SKM-1 treated with dmso at 0.1 percent for 144 hours (cell line): Measurements from ENCODE around the gene SYNDIG1.

Experiments used
- DNase-seq: peaks from one replicate; lab custom pipeline; 2025; ENCODE audit not compliant: unreplicated experiment; lab: John Stamatoyannopoulos, UW

The SYNDIG1 gene

DNA sequence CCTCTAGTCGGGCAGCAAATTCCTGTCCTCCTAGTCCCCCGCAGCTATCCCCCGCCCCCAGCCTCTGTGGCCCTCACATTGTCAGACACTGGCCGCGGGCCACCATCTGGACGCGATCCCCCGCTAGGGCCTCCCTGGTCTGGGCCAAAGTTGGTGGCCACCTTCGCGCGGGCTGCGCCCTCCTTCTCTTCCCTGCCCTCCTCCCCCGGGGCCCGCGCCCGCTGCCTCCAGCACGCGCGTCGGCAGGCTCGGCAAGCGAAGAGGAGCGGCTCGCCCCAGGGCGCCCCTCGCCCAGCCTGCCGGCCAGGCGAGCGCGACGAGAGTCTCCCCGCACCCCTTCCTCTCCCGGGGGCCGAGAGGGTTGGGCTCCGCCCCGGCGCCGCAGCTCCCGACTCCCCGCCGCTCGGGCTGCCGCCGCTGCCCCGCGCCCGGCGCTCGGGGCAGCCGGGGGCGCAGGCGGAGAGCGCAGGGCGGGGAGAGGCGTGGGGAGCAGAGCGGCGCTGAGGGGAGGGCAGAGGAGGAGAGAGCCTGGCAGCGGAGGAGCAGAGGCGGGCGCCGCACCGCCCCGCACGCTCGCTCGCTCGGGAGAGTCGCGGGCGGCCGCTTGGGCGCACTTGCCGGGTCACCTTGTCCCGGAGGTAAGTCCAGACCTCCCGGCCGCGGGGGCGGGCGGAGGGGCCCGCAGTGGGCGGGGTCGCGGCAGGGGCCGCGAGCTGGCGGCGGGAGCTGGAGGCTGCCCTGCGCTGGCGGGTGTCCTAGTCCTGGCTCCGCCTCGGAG lies at the start of gene SYNDIG1:
Gene SYNDIG1, plus strand, starts transcription at position 514 of the 778 bp plus-strand sequence. CDS start 73,469 bp downstream, outside the sequence.
- no peak for DNase-seq

- no peak for DNase-seq
Observed at GRCh38 chr20:24419786-24420185, 49.6 kb upstream of the SYNDIG1 start.

- DNase-seq, result no peak
Observed at GRCh38 chr20:24420567-24420966, 48.9 kb upstream of the SYNDIG1 start.

GRCh38 chr20:24421071-24421470 lies 48.4 kb upstream of the SYNDIG1 start:
- DNase-seq, result no peak

- no peak for DNase-seq
Observed at GRCh38 chr20:24422091-24422760, 47.2 kb upstream of the SYNDIG1 start.

DNA sequence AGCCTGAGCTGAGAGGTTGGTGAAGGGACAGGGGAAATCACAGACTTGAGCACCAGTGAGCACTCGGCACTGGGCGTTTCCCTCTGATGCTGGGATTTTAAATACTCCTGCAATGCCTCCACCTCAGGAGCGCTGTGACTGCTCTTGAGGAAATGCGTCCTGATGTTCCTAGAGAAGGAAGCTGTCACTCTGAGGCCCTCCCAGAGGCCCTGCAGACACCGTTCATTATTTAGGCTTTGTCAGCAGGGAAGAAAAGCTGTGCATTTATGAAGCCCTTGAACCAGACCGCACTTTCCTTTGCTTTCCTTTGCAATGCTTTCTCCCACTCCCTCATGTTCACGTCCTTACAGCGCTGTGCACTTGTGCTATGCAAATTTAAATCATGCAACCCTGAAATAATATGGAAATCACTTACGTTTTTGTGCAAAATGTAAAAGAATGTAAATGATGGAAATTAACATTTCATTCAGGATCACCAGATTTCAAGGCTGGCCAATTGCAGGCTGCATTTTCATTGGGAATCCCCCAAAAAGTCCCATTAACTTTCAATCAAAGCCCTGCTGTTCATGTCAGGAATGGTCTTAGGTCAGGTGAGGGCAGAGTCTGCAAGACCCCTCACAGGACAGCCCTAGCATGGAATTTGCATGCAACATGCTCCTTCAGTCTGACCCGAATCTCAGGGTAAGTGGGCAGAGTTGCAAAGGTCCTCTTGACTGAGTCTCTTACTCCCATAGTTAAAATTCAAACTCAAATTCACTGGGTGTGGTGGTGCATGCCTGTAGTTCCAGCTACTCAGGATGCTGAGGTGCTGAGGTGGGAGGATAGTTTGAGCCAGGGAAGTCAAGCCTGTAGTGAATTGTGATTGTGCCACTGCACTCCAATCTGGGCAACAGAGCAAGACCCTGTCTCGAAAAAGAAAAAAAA lies 45.8 kb upstream of the SYNDIG1 start:
- DNase-seq, result no peak

- no peak for DNase-seq
Observed at GRCh38 chr20:24425523-24426135, 43.8 kb upstream of the SYNDIG1 start.

DNA sequence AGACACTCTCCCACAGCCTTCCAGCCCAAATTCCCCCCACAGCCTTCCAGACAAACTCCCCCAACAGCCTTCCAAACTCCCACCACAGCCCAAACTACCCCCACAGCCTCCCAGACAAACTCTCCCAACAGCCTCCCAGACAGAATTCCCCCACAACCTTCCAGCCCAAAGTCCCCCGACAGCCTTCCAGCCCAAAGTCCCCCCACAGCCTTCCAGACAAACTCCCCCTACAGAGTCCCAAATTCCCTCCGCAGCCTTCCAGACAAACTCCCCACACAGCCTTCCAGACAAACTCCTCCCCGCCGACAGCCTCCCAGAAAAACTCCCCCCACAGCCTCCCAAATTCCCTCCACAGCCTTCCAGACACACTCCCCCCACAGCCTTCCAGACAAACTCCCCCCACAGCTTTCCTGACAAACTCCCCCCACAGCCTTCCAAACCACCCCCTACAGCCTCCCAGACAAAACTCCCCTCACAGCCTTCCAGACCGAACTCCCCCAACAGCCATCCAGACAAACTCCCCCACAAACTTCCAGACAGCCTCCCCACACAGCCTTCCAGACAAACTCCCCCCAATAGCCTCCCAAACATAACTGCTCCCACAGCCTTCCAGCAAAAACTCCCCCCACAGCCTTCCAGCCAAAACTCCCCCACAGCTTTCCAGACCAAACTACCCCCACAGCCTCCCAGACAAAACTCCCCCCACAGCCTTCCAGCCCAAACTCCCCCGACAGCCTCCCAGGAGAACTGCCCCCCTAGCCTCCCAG lies 38.0 kb upstream of the SYNDIG1 start:
- no peak for DNase-seq

DNA sequence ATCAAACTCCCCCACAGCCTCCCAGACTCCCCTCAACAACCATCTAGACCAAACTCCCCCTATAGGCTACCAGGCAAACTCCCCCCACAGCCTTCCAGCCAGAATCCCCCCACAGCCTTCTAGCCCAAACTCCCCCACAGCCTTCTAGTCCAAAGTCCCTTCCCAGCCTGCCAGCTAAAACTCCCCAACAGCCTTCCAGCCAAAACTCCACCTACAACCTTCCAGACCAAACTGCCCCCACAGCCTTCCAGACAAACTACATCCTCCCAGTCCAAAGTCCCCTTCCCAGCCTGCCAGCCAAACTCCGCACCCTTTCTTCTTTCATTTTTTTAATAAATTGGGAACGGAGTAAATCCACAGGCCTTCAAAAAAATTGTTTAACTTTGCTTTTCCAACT lies 37.4 kb upstream of the SYNDIG1 start:
- DNase-seq, result no peak

GRCh38 chr20:24436160-24436559 lies 33.3 kb upstream of the SYNDIG1 start:
- DNase-seq, result no peak

GRCh38 chr20:24437196-24438082 lies 32.0 kb upstream of the SYNDIG1 start:
- DNase-seq, result no peak

GRCh38 chr20:24438331-24438730 lies 31.1 kb upstream of the SYNDIG1 start:
- no peak for DNase-seq

GRCh38 chr20:24439737-24440387 lies 29.6 kb upstream of the SYNDIG1 start:
- no peak for DNase-seq

GRCh38 chr20:24441661-24442060 lies 27.8 kb upstream of the SYNDIG1 start:
- DNase-seq, result no peak

GRCh38 chr20:24442909-24443308 lies 26.5 kb upstream of the SYNDIG1 start:
- DNase-seq, result no peak

- DNase-seq, result no peak
Observed at GRCh38 chr20:24443436-24443835, 26.0 kb upstream of the SYNDIG1 start.

DNA sequence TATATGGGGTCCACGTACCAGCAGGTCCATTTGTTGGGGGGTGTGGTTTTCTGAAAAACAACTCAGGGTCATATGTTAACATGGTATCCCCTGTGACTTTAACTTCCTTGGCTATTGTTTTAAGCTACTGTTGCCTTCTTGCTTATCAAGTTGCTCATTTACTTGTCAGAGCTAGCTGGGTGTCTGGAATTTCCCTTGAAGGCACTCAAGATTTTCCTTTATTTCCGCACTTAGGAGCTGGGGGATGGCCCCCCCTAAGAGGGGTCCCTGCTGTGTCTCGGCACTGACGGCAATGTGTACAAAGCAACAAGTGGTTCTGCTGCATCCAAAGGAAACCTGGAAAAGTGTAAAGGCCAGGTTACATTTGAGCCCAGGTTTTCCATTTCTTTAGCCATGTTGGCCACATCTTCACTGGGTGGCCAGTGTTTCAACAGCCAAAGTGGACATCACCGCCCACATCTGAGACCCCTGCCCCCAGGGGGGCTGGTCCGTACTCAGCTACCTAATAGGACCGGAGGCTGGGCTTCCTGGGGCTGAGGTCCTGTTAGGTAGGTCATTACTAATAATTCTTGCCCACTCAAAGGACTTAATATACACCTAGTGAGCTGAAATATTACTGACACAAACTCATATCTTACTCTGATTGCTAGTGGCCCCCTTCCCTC lies 24.8 kb upstream of the SYNDIG1 start:
- DNase-seq, result no peak

DNA sequence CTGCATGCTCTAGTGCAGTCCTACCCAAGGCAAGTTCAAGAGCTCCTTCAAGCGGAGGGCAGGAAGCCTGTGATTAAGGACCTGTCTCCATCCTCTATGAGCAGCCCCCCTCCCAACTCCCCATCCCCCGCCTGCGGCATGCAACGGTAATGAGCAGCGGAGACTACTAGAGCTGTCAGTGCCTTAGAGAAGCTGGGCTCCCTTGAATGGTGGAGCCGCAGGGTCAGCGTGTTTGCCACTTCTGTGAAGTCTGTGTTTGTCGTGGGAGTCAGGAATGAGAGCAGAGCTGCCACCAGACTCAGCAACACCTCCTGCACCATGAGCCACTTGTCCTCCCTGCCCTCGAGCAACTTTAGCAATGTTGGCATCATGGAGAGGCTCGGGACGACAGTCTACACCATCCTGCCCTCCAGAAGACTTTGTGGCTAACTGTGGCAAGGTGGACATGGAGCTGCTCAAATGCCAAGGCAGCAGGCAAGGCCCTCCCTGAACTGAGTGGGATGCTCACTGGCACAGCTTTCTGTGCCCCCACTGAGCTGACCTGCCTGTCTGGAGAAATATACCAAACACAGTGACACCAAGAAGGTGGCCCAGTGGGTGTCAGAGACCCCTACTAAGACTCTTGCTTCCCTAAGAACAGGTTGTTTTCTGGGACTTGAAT lies 23.8 kb upstream of the SYNDIG1 start:
- DNase-seq, result no peak
